ENCODE results near the gene IP6K3.

GRCh38 chr6:33766921-33767907 lies 20.5 kb upstream of the IP6K3 start:
- TF ChIP-seq POLR2A (IDR thresholded peaks at IDR 0.05): no peak
- TF ChIP-seq, protein P1, sequence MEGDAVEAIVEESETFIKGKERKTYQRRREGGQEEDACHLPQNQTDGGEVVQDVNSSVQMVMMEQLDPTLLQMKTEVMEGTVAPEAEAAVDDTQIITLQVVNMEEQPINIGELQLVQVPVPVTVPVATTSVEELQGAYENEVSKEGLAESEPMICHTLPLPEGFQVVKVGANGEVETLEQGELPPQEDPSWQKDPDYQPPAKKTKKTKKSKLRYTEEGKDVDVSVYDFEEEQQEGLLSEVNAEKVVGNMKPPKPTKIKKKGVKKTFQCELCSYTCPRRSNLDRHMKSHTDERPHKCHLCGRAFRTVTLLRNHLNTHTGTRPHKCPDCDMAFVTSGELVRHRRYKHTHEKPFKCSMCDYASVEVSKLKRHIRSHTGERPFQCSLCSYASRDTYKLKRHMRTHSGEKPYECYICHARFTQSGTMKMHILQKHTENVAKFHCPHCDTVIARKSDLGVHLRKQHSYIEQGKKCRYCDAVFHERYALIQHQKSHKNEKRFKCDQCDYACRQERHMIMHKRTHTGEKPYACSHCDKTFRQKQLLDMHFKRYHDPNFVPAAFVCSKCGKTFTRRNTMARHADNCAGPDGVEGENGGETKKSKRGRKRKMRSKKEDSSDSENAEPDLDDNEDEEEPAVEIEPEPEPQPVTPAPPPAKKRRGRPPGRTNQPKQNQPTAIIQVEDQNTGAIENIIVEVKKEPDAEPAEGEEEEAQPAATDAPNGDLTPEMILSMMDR (IDR thresholded peaks at IDR 0.05): no peak
